GM21381 (cell line): ENCODE results near the gene MLANA.
"Not testable (repeated sequence)": the region's sequence is repeated elsewhere in the genome, so short reads cannot be mapped to it uniquely, and the experiment has no call there.

ENCODE experiments used
- ATAC-seq: cut with Tn5 transposase; IDR thresholded peaks from one replicate; pipeline ENCODE4 v1.9.1; 2021; ENCODE audit warnings: mild to moderate bottlenecking, moderate library complexity; ENCODE audit not compliant: unreplicated experiment

MLANA gene

DNA sequence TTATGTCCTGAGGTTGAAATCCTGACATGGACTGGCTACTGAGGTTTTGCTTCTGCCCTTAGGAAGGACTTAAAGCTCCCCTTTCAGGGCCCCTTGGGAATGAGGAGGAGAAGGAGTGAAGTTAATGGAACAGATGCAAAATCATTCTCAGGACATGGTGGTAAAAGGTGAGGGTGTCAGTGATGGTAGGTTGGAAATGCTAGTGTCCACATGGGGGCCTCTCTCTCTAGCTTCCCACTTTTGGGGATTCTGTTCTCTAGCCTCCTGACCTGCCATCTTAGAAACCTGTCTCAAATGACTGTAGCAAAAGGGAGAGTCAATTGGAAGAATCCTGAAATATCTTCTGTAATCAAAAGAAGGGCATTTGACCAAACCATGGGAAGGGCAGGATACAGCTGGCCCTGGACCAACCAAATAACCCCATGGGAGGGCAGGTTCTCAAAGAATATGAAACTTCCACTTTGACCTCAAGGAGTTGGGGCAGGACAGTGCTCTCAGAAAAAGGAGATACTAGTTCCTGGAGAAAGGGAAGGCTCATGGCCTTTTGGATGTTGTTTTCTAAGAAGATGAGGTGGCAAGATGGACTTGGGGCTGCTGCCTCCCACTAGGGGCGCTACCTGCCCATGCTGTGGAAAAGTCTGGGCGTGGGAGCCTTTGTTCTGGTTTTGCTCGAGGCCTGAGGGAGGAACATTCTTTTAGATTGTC is 21.2 kb upstream of the MLANA start:
- ATAC-seq = no peak

DNA sequence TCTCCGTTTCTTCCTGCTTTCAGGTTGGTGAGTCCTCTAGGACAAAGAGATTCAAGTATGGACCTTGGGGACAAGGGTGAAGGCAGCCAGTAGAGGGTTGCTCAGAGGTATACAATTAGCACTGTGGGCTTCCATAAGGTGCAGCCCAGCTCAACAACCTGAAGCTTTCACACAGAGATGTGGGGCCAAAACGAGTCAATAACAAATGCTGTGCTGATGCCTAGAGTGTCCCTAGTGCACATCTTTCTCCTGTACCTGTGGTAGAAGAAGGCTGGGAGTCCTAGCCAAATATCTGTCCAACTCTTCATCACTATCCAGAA is 20.7 kb upstream of the MLANA start:
- no peak for ATAC-seq

DNA sequence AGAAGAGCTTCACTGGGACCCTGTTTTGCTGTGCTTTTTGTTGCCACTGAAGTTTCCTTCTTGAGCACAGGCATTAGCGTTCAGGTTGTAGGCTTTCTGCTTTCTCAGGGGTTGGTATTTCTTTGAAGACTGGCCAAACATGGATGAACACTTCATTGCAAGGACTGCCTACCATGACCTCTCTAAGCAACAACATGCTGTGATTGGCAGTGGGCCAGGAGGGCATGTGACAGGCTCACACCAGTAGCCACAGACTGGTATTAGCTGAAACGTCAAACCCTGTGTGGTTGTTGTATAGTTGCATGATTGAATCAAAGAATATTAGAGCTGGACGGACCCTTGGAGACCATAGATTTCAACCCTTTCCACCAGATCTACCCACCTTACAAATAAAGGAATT is 20.0 kb upstream of the MLANA start:
- no peak for ATAC-seq

DNA sequence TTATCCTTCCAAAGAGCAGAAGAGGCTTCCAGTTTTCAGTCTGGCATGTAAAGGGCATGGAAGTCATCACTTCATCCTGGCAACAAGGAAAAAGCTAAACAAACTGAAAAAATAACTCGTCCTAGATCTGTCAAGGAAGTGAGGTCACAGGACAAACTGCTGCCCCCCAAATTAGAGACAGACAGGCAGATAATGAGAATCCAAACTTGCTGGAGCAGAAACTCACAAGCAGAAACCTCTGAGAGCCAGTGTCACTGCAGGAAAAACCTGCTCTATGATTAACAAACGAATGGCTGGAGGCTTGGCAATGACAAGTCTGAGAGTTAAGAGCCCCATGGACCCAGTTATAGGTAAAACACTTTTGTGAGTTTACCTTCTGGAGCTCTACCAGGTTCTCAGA is 18.9 kb upstream of the MLANA start:
- ATAC-seq = no peak

DNA sequence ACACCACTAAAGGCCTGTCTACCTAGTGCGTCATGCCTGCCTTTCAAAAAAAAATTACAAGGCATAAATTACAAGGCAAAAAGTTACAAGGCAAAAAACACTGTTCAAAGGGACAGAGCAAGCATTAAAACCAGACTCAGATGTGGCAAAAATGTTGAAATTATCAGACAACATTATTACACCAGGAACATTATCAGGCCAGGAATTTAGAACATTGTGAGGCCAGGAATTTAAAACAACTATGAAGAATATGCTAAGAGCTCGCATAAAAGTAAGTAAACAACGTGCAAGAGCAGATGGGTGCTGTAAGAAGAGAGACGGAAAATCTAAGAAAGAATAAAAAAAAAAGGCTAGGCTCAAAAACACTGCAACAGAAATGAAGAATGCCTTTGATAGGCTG is 18.2 kb upstream of the MLANA start:
- no peak for ATAC-seq

DNA sequence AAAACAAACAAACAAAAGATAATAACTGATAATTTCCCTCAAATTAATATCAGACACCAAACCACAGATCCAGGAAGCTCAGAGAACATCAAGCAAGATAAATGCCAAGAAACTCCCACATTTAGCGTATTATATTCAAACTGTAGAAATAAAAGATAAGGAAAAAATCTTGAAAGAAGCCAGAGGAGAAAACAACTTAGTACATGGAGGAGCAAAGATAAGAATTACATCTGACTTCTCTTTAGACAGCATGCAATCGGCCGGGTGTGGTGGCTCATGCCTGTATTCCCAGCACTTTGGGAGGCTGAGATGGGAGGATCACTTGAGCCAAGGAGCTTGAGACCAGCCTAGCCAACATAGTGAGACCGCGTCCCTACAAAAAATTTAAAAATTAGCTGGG is 17.2 kb upstream of the MLANA start:
- ATAC-seq = no peak

DNA sequence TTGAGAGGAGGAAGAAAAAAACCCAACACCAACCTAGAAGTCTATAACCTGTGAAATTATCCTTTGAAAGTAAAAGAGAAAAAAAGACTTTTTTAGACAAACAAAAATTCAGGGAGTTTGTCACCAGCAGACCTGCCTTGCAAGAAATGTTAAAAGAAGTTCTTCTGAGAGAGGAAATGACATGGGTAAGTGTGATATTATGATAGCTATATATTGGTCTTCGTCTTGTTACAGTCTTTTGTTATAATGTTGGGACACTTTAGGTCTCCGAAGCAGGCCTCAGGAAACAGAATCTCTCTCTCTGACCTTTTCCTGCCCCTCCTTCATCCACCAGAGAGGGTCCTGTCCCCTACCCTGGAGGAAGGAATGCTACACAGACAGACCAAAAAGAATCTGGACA is 16.6 kb upstream of the MLANA start:
- ATAC-seq = no peak

DNA sequence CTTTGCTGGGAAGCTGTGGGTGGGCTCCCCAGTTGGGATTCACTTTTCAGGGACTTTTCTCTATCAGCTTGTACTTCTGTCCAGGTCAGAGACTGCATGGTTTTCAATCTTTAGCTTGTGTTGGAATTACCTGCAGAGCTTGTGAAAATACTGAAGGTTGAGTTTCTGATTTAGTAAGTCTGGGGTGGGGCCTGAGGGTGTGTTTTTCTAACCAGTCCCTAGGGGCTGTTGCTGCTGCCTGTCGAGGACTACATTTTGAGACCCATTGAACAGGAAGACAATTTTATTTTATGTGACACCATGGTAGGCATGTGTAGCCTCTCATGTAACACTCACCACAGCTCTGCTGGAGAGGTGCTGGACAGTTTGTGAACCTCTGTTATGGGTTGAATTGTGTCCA is 14.7 kb upstream of the MLANA start:
- ATAC-seq = no peak

DNA sequence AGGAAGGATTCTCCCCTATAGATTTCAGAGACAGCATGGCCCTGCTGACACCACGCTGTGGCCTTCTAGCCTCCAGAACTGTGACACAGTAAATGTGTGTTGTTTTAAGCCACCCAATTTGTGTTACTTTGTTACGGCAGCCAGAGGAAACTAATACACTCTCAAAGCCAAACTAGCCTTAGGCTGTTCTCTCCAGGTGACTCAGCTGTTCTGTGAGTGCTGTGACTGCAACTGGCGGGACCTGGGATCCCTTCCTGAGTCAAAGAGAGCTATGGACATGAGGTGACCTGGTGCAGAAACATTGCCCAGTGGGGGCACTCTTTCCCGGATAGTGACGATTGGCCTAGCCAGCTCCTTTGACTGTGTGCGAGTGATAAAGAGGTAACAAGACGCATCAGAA is 14.0 kb upstream of the MLANA start:
- ATAC-seq = no peak

DNA sequence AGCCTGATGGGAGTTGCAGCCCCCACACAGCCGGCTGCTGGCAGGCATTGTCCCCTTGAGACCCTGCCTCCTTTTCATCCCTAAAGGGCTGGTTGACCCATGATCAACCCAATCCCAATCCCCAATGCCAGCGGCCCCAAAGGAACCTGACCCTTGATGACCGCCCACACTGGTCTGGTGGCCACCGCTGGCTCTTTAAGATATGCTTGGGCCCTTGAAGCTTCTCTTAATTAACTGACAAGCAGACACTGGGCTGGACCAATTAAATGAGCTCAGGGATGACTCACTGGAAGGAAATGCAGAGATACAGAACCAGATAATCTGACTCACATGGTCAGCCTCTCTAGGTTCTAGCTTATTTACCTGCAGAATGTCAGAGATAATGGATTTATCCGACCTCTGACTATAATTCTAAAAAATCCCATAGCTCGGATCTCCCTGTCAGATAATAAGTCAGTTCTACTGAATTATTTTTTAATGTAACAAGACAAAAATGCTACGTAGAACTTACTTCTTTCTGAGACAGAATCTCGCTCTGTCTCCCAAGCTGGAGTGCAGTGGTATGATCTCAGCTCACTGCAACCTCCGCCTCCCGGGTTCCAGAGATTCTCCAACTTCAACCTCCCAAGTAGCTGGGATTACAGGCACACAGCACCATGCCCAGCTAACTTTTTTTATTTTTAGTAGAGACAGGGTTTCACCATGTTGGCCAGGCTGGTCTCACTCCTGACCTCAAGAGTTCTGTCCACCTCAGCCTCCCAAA is 11.1 kb upstream of the MLANA start:
- no peak for ATAC-seq

DNA sequence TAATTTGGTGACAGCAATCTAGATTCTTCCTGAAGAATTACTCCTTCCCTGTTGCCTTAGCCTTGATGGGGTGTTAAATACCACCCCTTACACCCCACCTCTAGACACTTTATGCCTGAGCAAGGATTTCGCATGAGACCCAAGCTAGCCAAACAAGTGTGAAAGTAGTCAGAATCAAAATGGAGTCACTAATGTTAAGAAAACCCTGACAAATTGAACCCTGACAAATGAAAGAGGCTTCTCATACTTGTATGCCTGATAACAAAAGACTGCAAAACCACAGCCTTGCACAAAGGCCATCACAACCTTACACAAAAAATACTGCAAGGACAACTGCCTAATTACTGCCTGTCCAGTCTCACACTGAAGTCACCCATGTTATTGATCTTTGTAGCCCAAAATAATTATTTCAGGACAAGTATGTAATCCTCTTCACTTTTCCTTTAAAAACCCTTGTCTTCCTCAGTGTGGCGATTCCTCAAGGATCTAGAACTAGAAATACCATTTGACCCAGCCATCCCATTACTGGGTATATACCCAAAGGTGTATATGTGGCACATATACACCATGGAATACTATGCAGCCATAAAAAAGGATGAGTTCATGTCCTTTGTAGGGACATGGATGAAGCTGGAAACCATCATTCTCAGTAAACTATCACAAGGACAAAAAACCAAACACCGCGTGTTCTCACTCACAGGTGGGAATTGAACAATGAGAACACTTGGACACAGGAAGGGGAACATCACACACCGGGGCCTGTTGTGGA is 8.3 kb upstream of the MLANA start:
- ATAC-seq = not testable (repeated sequence)

DNA sequence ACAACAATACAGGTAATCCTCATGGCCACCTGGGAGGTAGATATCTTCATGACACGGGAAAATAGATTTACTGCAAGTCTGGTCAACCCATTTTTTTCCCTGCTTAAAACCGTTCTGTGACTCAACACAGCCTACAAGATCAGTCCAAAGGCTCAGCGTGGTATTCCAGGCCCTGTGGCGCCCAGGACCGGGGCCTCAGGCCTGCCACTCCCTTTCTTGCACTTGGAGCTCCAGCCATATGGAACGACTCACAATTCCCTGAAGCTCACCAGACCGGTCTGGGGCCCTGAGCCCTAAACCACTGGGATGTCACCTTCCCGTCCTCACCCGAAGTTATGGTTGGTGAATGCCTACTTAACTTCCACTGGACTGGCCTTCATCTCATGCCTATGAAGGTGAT is 6.5 kb upstream of the MLANA start:
- ATAC-seq = no peak

DNA sequence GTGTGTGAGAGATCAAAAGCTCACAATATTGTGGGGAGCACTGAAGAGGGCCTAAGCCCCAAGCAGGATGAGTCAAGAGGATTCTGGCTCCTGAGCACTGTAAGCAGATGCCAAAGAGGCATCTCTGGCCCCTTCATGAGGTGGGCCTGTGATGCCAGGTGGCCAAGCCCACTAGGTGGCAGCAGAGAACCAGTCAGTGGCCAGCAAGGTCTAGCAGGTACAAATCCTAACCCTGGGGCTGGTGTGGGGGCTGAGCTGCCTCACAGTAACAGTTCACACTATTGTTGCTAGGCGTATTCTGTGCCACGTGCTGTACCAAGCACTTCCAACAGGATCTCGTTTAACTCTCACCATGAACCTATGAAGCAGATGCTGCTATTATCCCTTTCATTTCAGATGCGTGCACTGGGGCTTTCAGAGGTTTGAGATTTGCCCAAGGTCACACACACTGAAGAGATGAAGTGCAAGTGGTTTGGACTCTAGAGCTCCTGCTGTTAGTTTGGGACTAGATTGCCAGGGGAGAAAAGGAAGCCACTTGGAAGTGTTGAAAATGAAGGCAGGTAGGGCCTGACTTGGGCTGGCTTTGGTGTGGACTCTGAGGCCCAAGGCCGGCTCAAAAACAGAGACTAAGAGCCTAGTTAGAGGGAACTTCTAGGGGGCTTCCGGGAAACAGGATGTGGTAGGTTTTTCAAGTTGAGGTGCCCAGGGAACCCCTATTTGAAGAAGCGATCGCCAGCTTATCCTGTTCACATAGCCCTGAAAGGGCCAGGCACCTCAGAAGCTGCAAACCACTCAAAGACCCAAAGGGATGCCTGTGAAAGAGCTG is 4.4 kb upstream of the MLANA start:
- ATAC-seq = peak; percentile 95

DNA sequence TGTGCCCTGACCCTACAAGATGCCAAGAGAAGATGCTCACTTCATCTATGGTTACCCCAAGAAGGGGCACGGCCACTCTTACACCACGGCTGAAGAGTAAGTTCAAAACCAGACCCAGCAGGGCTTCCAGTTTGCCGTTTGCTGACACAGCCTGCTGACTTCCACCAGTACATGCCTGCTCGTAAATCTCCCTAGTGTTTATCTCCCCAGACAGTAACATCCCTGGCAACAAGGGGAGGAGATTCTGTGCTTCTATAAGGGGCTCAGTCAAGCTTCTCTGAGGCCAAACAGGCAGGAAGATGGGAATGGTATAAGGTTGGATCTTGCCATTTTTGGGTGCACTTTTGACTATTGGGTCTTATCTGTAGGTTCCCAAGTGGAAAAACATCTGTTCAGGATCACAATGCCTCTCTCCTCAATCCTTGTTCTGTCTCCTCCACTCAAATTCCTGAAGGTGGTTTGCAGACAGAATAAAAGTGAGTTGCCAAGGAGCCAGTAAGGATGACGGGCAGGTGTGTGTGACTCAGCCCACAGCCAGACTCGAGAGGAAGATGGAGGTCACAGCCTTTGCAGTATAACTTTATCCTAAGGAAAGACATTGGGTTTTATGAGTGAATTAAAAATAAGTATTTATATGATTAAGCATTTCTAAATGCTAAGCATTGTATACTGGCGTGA is 1.9 kb downstream of the MLANA start:
- no peak for ATAC-seq

DNA sequence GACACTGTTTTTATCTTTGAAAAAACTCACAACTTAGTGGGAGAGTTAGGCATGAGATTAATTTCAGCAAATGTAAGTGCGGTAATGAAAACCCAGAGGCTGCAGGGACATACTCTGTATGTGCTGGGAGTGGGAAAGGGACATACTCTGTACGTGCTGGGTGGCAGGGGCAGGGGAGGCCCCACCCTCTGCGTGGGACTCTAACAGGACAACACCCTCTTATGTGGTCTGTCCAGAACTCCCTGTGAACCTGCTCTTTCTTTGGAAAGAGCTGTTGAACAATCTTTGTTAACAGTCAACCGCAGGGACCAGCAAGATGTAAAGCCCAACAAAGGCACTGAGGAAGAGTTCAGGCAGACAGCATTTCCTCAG is 2.4 kb downstream of the MLANA start:
- no peak for ATAC-seq

DNA sequence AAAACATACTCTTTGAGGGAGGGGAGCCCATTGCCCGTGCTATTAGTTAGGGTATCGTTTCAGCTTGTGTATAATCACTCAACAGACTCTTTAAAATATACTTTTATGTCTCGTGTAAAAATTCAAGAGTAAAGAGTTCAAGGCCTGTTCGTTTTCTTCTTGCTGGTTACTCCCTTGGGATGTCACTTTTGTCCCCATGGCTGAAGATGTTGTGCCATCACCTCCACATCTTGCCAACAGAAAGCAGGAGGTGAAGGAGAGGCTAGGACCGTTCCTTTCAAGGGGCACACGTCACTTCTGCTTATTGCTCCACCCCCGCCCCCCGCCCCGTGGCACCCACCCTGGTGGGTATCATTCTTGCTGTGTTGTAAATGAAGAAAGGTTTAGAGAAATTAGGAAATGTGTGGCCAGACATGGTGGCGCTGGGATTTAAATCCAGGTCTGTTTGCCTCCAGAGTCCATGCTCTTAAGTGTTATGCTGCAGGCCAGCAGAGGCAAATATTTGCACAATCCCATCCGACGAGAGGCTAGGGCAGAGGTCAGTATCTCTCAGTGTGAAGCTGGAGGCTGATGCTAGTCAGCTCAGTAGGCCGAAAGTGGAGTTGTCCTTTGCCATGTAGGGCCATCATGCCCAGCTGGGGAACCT is 3.0 kb downstream of the MLANA start:
- ATAC-seq = no peak

DNA sequence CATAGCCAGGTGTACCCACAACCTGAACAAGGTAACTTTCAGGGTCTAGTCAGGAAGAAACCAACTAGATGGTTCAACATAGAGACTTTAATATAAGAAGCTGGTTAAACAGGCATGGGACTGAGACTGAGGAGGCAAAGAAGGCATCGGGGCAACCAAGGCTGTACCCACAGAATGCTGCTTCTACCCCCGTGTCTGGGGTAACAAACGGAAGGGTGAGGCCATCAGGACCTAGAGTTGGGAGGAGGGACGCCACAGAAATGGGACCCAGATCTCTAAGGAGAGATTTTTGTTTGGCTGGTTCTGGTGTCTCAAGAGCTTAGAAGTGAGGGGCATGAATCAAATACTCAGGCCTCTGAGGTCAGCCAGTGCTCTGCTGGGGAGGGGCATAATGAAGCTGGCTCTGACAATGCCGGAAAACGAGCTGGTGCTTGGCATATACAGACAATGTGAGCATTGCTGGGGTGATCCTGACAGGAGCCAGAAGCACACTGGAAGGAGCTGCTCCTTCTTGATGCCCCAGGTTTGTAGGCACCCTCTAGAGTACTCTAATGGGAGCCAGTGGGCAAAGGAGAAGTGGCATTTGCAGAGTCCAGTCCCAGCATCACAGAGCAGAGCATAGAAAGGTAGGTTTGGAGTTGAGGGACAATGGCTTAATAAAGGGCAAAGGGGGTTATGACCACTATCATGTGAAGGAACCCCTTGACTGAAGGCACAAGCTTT is 3.7 kb downstream of the MLANA start:
- ATAC-seq = no peak

DNA sequence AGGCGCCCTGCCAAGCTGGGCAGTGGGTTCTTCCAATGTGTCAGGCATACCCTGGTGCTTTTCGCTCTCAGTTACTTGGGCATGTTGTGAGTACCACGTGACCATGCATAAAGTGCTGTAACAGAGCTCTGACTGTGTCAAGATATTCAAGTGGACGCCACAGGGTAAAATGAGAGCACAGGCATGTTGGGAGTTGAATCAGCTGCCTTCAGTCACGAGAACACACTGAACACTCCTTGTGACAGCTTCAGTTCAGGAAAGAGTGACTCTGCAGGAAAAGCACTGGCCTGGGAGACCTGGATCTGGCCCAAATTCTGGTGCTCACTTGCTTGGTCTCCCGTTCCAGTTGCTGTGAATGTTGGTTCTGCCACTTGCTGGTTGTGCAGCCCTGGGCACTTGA is 5.1 kb downstream of the MLANA start:
- no peak for ATAC-seq

DNA sequence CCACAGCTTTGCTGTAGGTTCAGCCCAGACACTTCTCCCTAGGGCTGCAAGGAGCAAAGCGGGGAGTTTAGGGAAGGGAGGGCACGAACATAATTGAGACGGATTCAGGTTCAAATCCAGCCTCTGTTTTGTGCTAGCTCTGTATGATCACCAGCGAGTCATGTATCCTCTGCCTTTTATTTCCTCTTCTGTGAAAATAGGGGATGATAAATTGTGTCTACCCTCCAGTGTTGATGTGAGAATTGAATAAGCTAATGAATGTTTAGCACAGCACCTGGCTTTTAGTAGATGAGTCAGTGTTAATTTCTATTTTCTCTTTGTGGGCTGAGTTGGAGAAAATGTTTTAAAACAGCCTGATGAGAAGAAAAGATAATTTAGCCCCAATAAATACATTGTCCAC is 6.2 kb downstream of the MLANA start:
- no peak for ATAC-seq

DNA sequence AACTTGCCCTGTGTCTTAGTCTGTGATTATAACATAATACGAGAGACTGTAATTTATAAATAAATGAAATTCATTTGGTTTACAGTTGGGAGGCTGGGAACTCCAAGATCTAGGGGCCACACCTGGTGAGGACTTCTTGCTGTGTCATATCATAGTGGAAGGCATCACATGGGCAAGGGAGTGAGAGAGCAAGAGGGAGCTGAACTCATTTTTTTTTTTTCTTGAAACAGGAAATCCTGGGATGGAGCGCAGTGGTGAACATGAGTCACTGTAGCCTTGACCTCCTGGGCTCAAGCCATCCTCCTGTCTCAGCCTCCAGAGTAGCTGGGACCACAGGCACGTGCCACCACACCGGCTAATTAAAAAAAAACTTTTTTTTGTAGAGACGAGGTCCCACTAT is 7.2 kb downstream of the MLANA start:
- no peak for ATAC-seq
